ENCODE results near the gene TARBP2.

TARBP2 gene

GRCh38 chr12:53497461-53497860 lies 3.6 kb upstream of the TARBP2 start:
- no peak for DNase-seq

- DNase-seq: no peak
These were observed 2.9 kb upstream of the TARBP2 start for GRCh38 chr12:53498235-53498630.

- peak; percentile 72 for DNase-seq
These were observed 1.6 kb upstream of the TARBP2 start, which contains the start of gene MAP3K12 for GRCh38 chr12:53499266-53500141. TSS of gene MAP3K12 (minus strand) at chr12:53499458. CDS start at chr12:53487391, 12,067 bp downstream.

GRCh38 chr12:53500142-53500775 lies 824 bp upstream of the TARBP2 start:
- no peak for DNase-seq

- DNase-seq: no peak
These were observed 615 bp downstream of the TARBP2 start for GRCh38 chr12:53501615-53502181.

GRCh38 chr12:53502331-53502730 lies 1.2 kb downstream of the TARBP2 start:
- DNase-seq: no peak

- DNase-seq: no peak
These were observed 2.1 kb downstream of the TARBP2 start for GRCh38 chr12:53502983-53503728.

- no peak for DNase-seq
These were observed 3.2 kb downstream of the TARBP2 start for GRCh38 chr12:53504004-53504920.

- no peak for DNase-seq
These were observed 4.0 kb downstream of the TARBP2 start for GRCh38 chr12:53505086-53505485.

GRCh38 chr12:53505555-53506449 lies 4.7 kb downstream of the TARBP2 start:
- DNase-seq: no peak

GRCh38 chr12:53506450-53506785 lies 5.3 kb downstream of the TARBP2 start:
- no peak for DNase-seq

GRCh38 chr12:53506881-53507602 lies 6.0 kb downstream of the TARBP2 start, which contains the start of gene NPFF:
TSS of gene NPFF (minus strand) at chr12:53507484. CDS start at chr12:53507474, 10 bp downstream.
- no peak for DNase-seq

GRCh38 chr12:53507603-53507885 lies 6.5 kb downstream of the TARBP2 start:
- DNase-seq: no peak

GRCh38 chr12:53508534-53509170 lies 7.6 kb downstream of the TARBP2 start:
- peak; percentile 89 for DNase-seq

- no peak for DNase-seq
These were observed 9.2 kb downstream of the TARBP2 start for GRCh38 chr12:53510181-53510812.

- DNase-seq: no peak
These were observed 12.8 kb downstream of the TARBP2 start for GRCh38 chr12:53513712-53514410.

- no peak for DNase-seq
These were observed 13.7 kb downstream of the TARBP2 start for GRCh38 chr12:53514628-53515290.

GRCh38 chr12:53515291-53515680 lies 14.2 kb downstream of the TARBP2 start:
- DNase-seq: no peak

All from activated CD4-positive, alpha-beta T cell treated with anti-CD3 and anti-CD28 coated beads for 48 hours (primary cell).